GM21717 (cell line): ENCODE results near the gene PRKCA.
"Not testable (repeated sequence)": the region's sequence is repeated elsewhere in the genome, so short reads cannot be mapped to it uniquely, and the experiment has no call there.

ENCODE experiments used
- ATAC-seq: cut with Tn5 transposase; IDR thresholded peaks from one replicate; pipeline ENCODE4 v1.9.1; 2021; ENCODE audit warnings: mild to moderate bottlenecking, moderate library complexity; ENCODE audit not compliant: unreplicated experiment

Gene PRKCA

DNA sequence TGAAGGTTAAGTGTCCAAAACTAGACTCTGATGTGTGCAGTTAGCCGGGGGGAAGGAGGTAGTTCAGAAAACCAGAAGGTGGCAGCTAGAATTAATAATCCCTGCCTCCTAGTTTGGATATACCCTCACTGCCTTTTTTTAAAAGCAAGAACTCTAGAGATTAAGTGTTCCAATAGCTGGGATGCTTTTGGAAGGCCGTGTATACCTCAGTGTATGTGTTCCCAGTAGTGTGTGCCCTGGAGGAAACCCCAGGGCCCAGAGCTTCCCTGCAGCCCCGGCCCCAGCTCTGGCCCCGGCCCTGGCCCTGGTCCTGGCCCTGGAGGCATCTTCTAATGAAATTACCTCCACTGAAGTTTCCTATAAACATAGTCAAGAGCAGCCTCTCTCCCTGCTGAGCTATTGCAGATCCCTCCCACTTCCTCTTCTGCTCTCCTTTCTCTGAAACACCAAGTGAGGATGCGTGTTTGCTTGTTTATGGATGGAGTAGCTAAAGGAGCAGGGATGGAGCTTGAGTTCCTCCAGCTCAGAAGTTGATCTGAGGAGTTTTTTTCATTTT is 130.7 kb downstream of the PRKCA start:
- ATAC-seq, result no peak

DNA sequence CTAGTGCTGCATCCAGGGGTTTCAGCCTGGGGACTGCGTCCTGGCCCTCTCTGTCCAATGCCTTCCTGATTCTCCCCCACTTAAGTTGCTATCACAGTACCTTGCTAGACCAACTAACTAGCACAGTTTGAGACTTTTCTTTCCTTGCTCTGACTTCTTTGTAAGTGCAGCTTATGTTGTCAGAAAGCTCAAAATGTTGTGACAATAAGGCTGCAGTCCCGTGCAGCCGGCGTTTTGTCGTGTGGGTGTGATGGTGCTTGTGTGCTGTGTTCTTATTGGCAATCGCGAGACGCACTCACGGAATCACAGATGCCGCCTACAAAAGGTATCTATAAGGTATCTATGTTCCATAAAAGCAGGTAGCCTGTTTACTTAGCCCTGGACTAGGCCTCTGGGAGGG is 132.8 kb downstream of the PRKCA start:
- ATAC-seq, result no peak

DNA sequence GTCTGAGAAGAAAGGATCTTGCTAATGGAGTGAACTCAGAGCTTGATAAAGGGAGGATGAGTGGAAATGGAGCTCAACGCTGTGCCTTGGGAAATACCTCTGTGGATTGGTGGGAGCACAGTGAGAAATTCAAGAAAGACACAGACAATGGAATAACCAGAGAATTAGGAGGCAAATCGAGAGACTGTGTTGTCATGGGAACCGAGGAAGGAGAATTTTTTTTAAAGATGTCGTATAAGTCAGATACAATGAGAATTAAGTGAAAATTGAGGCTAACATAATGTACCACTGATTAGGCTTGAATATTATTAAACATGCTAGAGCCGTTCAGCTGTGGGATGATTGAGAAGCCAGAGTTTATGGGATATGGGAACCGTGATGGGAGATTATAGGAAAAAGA is 134.2 kb downstream of the PRKCA start:
- no peak for ATAC-seq

DNA sequence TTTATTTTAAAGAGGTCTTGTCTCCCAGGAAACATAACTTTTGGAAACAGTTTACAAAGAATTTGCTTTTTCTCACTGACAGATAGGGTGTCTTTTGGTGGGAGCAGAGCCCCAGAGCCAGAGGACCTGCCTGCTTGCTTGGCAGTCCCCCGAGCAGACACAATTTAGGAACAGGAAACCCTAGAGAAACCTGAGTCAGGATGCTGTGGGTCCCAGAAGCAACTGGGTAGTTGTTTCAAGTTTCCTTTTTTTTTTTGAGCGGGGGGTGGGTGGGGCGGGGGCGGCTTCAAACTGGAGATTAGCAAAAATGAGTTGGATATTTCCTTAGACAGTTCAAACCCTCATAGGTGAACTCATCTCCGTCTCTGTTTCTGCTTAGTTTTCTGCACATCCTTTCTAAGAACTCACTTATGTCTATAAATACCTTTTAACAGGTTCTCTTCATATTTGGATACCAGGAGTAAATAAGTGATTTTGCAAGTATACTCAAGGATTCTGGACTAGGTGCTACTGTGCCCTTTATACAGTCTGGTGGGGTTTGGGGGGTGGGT is 135.1 kb downstream of the PRKCA start:
- ATAC-seq, result no peak

DNA sequence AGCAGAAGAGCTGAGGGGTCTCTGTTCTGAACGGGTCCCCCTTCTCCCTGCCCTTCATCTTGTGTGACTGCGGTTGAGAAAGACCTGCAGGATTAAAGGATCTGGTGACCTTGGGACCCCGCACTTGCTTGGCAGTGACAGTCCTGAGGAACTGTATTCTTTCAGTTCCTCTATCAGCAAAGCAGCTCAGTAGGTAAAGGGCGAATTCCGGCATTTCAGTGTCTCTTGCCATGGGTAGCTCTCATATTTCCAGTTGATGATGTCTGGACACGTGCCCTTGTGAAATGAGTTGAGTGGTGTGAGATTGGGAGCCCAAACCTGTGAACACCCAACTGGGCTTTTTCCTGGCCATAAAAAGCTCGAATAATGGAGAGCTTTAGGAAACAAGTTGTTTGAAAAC is 135.7 kb downstream of the PRKCA start:
- ATAC-seq, result no peak

DNA sequence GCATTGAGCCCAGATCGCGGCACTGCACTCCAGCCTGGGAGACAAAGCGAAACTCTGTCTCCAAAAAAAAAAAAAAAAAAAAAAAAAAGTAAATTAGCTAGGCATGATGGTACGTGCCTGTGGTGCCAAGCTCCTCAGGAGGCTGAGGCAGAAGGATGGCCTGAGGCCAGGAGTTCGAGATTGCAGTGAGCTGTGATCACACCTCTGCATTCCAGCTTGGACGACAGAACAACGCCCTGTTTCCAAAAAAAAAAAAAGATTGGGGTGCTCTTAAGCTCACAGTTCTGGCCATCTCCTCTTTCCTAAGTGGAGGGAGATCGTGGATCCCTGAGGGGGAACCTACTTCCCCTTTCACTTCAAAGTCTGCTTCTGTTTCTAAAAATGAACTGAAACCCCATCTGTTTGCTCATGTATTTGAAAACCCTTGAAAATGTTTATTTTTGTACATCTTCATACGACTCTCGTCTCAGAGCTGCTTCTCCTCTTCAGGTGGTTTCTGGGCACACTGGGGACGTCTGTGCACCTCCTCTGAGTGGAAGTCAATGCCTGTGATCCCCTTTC is 138.8 kb downstream of the PRKCA start:
- ATAC-seq, result peak; percentile 85

DNA sequence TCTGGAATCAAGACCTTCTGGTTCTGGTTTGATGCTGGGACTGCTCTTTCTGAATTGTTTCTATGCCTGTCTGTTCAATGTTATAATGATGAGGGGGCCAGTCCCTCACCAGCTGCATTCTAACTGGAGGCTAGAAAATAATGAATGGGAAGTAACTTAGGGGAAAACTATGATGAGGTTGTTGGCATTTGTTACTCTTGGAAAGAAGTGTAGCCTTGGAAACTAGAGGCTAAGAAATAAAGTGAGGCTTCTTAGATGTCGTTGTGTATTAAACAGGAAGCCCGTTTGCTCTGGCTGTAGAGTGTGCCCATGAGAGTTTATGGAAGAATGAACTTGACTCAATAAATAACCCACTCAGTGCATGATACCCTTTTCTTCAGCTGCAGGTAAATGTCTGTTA is 140.8 kb downstream of the PRKCA start:
- ATAC-seq, result no peak

DNA sequence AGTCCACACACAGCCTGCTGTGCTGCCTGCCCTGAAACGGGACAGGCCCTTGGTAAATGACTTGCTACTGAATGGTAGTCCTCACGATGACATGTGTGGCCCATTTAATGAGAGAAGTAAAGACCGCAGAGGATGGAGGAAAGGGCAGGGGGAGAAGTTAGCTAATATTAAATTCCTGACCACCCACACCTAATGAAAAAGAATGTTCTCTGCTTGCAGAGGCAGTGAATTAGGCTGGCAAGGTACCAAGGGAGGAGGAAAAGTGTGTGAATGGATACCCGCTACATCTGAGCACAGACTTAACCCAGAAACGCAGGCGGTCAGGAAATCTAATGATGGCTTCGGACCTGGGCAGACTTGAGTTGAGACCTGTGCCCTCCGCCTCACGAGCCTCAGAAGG is 141.2 kb downstream of the PRKCA start:
- no peak for ATAC-seq

DNA sequence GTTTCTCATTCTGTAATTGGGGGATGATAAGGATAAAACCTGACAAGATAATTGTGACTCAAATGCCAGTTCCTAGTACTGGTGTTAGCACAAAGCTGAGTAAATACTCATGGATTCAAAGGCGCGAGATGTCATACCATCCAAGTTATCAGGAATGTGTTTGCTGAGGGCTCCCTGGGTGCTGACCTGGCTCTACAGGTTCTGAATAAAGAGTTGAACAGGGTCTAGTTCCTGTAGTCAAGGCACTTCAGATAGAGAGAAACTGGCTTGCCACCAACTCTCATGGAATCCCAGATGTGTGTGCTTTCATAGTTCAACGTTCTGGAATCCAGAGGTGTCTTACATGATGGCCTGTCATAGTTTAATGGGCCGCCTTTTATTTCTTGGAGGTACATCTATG is 141.6 kb downstream of the PRKCA start:
- no peak for ATAC-seq

DNA sequence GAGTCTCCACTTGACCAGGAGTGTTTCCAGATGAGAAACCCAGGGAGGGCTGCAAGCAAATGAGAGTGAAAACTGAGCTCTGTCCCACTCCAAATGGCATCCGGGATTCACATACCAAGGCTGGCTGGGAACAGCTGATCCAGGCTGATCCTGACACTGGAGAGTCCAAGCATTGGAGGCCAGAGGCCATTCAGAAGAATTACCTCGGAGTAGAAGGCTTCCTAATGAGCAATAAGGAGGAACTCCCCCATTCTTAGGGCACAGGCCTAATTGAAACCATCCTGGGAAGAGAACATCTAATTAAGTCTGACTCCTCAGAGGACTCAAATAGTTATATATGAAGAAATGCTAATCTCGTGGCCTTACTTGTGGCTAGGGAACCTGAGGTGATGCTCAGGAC is 142.8 kb downstream of the PRKCA start:
- no peak for ATAC-seq

DNA sequence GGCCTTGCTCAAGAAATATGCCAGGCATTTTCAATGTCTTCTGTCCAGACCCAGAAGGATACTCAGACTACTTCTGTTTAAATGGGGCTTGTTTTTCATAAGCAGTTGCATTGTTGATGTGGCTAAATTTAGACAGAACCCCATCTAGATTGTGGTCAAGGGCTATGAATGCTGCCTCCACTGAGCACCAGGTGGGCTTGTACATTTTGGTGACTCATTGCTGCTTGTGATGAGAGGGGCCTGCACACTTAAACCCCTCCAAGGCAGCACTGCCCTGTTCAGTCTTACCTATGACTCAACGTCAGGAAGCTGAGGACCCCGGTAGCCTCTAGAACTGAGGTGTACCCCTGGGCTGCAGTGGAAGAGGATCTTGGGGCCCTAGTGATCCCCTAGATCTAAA is 144.0 kb downstream of the PRKCA start:
- ATAC-seq, result no peak

DNA sequence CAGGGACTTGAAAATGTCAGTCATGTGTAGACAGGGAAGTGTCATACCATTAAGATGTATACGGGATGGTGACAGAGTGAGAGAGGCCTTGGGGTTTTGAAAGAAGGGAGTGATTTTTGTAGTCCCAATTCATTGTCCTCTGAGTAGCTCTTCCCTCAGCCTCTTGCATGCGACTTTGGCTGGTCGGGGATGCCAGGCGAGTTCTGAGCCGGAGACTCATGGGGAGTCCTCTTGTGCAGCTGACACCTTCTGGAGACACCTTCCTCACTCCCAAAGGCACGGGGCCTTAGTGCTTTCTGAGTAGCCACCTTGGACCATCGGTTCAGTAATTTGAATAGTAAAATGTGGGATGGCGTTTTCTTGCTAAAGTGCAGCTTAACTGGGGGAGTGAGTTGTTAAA is 144.7 kb downstream of the PRKCA start:
- ATAC-seq, result no peak

DNA sequence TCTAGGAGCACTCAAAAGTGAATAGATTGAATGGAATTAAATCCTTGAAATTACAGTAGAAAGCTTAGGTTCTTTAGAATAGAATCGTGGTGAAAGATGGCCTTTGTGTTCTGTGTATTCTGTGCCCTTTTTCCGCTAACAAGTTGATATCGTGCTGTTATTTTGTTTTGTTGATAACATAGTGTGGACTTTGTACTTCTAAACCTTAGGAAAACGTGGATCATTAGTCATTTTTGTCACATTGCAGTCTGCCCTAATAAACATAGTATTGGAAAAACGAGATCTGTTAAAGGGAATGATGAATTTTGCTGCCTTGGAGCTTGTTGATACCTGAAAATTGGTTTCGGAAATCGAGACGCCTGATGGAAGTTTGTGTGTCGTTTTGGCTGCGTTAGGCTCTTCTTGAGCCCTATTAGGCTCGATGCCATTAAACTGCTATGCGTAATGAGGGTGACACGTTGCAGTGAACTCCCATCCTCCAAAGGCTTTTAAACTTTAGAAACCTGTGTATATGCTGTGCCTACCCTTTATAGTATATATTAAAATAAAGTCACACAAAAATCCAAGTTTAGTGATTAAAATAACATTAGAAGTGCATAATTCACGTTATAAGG is 145.7 kb downstream of the PRKCA start:
- no peak for ATAC-seq

DNA sequence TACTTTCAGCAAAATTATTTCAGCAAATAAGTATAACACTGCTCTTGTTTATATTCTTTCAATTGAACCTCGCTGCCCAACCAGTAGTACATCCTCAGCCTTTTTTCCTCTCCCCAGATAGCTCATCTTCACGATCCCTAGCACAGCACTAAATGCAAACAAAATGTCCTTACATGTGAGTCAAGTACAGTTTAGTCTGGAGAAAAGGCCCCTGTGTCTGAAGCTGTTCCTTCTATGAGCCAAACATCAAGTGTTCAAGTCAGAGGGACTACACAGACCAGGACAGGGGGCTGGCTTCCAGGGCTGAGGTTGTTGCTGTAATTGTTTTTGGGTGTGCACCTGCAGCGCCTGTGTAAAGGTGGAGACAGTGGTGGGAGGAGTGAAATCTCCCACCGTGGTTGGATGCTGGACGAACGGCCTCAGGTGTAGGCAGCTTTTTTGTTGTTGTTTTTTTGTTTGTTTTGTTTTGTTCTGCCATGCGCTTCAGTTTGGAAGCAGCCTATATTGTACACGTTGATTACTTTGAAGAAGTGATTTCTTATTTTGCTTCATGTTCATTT is 147.1 kb downstream of the PRKCA start:
- no peak for ATAC-seq

DNA sequence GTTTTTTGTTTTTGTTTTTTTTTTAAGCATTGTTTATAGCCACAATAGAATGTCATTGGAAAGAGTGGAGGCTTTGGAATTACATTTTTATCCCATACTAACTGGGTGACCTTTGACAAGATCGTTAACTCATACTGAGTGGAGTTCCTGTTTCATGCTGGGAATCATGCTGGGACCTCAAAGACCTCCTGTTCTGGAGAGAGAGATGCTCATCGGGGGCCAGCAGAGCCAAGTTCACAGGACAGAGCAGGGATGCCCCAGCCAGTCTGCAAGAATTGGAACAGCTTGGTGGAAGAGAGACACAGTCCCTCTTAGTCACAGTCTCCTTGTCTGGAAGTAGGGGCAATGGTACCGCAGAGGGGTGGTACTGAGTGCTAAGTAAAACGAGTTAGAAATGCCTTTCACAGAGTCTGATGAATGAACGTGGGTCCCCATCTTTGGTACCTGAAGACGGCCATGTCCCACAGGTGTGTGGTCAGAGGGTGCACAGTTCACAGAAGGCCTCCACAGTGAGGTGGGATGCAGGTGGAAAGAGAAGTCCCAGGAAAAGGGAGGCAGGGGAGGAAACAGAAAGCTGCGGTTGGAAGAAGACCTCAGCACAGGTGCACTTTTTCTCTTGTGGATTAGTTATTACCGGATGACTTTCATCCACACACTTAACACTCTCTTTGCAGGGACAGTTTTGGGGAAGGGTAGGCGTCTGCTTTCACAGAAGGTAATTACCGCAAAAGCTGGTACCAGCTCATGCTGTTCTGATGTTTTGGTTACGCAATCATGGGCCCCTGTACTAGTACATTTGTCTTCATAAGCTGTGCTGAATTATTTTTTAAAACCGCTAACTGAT is 147.8 kb downstream of the PRKCA start:
- no peak for ATAC-seq

DNA sequence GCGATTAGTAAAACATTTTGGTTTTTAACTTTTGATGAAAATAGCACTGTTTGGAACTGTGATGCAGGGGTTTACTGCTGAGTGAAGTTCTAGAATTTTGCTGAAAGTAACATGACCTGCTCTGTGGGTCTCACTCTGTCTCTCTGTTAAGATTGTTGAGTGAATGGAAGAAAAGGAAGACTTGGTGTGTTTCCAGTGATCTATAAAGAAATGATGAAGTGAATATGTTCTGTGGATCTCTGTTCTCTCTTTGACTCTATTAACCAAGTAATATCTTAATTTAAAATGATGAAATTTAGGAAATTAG is 148.4 kb downstream of the PRKCA start:
- ATAC-seq, result no peak

DNA sequence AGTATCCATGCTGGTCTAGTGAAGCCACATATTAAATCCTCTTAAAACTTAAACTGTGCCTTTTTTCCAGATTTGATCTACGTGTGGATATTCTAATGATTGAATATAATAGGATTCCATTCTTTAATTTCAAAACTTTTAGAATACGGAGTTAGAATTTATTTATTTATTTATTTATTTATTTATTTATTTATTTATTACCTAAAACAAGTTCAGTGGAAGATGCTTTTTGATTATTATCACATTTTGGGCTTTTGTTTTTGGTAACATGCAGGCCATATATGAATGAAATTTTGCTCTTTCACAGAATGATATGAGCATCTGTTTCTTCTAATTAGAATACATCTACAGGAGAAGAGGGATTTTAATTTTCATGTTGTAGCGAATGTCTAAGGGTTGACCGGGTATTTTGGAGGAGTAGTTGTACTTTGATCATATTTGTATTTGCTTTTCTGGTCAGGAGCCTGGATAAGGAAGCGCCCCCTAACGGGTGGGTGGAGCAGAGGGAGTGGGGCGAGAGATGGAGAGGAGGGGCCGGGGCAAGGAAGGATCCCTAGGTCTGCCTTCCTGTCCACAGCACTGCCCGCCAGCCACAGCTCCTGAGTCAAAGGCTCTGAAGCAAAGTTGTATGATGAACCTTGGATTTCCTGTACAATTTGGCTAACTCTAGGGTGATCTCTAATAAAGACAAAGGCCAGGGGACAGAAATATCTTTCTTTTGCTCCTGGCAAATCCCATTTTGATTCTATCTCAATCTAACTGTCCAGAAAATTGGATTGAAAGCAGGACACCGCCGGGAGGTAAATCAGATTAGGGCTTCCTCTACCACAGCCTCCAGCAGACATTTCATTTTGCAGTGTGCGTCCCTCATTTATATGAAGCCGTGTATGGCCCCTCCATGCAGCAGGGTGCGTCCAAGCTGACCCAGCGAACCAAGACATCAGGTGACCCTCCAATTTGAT is 149.1 kb downstream of the PRKCA start:
- ATAC-seq, result no peak

DNA sequence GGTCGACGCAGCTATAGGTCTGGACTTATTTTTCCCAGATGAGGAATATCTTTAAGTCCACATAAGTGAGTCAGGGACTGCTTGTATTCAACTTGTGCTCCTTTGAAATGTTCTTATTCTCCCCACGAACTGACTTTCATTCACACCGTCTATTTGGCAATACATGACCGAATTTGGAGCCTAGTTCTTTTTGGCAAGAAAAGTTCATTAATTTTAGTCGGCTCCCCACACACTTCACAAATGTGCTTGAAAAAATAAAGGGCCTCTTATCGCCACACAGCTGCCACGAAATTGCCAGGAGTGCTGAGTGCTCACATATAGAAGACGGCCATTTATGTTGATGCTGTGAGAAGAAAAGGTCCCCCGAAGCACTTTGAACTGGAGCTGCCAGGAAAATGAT is 152.6 kb downstream of the PRKCA start:
- no peak for ATAC-seq

DNA sequence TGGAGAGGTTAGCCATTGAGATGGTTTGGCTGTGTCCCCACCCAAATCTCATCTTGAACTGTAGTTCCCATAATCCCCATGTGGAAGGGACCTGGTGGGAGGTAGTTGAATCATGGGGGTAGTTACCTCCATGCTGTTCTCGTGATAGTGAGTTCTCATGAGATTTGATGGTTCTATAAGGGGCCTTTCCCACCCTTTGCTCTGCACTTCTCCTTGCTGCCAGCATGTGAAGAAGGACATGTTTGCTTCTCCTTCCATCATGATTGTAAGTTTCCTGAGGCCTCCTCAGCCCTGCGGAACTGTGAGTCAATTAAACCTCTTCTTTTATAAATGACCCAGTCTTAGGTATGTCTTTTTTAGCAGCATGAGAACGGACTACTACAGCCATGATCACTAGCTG is 155.1 kb downstream of the PRKCA start:
- not testable (repeated sequence) for ATAC-seq

DNA sequence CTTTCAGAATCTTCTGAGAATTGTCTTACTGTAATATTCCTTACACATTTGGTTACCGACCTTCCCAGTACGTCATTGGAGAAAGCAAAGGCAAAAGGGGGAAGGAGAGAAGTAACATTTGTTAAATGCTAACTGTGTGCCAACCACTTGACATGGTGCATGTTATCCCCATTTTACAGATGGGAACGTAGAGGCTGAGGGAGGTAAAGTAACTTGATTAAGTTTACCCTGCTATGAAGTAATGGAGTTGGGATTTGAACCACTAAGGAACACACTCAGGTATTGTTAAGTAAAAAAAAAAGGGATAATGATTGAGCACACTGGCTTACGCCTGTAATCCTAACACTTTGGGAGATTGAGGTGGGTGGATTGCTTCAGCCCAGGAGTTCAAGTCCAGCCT is 156.4 kb downstream of the PRKCA start:
- ATAC-seq, result no peak
